K562 (cell line): ENCODE measurements around the gene TMEM214. TPM values are rescaled to one million over a fixed set of nuclear protein-coding genes. Genes with fewer than 3 reads are reported as not detected.

Experiments
- ATAC-seq: fragments of 200-7000 bp; cut with Tn5 transposase; 3 replicates; pipeline ENCODE4 v1.9.1; 2020; ENCODE audit warnings: moderate library complexity
- BruUV-seq: library from RNA; stranded (reverse); fragments of 400-500 nt; replicated peaks from 2 replicates; lab custom pipeline; 2021; lab: Mats Ljungman, UMichigan
- CTCF ChIA-PET: fragments of 300-600 bp; formaldehyde crosslinking; extraction: SDS; loops from one replicate; lab custom pipeline; 2021; ENCODE audit warnings: low intra/inter-chr PET ratio; lab: Yijun Ruan, JAX
- POLR2A ChIA-PET: fragments of 300-600, 350-650 bp; sonication (Branson Sonifier 250); formaldehyde crosslinking; extraction: SDS; loops from one replicate; lab custom pipeline; 2021; ENCODE audit warnings: antibody characterized with exemption, inconsistent platforms; lab: Yijun Ruan, JAX
- DNase-seq, 4 experiments: peaks; one replicate each; pipeline versions ENCODE4 v3.0.0 to v3.0.0-alpha.2; 2011 to 2018; ENCODE audit warnings: low spot score in 3 of 4, mixed read lengths in 3 of 4; ENCODE audit errors: extremely low read depth in 1 of 4
- FAIRE-seq: peaks from 2 replicates; lab custom pipeline; 2011; peaks lifted over from hg19 to GRCh38; lab: Jason Lieb, UNC
- H2AFZ ChIP-seq: 2 replicates; pipeline ENCODE4 v1.6.0; 2011; ENCODE audit warnings: low read depth, low read length, control low read depth, inconsistent platforms
- H3K27ac ChIP-seq: fragments of 200-600 bp; 3 replicates; pipeline ENCODE4 v1.8.0; 2011; ENCODE audit warnings: low read depth, mild to moderate bottlenecking, control low read depth, inconsistent platforms, low read length, moderate library complexity, mixed read lengths; ENCODE audit errors: extremely low read depth
- H3K27me3 ChIP-seq, 2 experiments: fragments of 300-600 bp in 1 of 2; 2 replicates in 1 of 2; 3 replicates in 1 of 2; pipeline versions ENCODE4 v1.6.0 to v1.8.0; 2011; ENCODE audit warnings: inconsistent platforms in 2 of 2, low read length in 2 of 2, mild to moderate bottlenecking in 1 of 2, mixed read lengths in 1 of 2, moderate library complexity in 1 of 2; ENCODE audit not compliant: control insufficient read depth in 2 of 2, insufficient read depth in 2 of 2
- H3K36me3 ChIP-seq: fragments of 300-600 bp; 3 replicates; pipeline ENCODE4 v1.8.0; 2011; ENCODE audit warnings: mild to moderate bottlenecking, low read length, inconsistent platforms; ENCODE audit not compliant: control insufficient read depth, insufficient read depth
- H3K4me1 ChIP-seq, 2 experiments: fragments of 200-600 bp in 1 of 2; replicated peaks in 1 of 2; 2 replicates in 1 of 2; 3 replicates in 1 of 2; pipeline versions ENCODE4 v1.5.1 to v1.8.0; 2011; ENCODE audit warnings: inconsistent platforms in 2 of 2, low read length in 2 of 2, mild to moderate bottlenecking in 1 of 2, mixed read lengths in 1 of 2, moderate library complexity in 1 of 2; ENCODE audit not compliant: control insufficient read depth in 2 of 2, insufficient read depth in 2 of 2
- H3K4me2 ChIP-seq: 2 replicates; pipeline ENCODE4 v1.6.1; 2011; ENCODE audit warnings: low read length, control low read depth, inconsistent platforms, mixed read lengths; ENCODE audit not compliant: insufficient read depth
- H3K4me3 ChIP-seq: fragments of 200-600 bp; sonication (generic), shearing (Covaris generic); 2 replicates; pipeline ENCODE4 v1.5.1; 2016; ENCODE audit warnings: control low read depth, inconsistent platforms
- H3K79me2 ChIP-seq: fragments of 200-600 bp; 3 replicates; pipeline ENCODE4 v1.8.0; 2011; ENCODE audit warnings: low read length, inconsistent platforms; ENCODE audit not compliant: control insufficient read depth, insufficient read depth
- H3K9ac ChIP-seq, 2 experiments: 2 replicates each; pipeline versions ENCODE4 v1.6.0 to v1.6.1; 2011; ENCODE audit warnings: low read depth in 2 of 2, low read length in 2 of 2, control low read depth in 1 of 2, inconsistent platforms in 1 of 2, mild to moderate bottlenecking in 1 of 2, mixed read lengths in 1 of 2; ENCODE audit not compliant: insufficient read depth in 1 of 2
- H3K9me1 ChIP-seq: one replicate; pipeline ENCODE4 v1.6.0; 2011; ENCODE audit warnings: inconsistent platforms, mild to moderate bottlenecking, low read length, moderate library complexity; ENCODE audit not compliant: control insufficient read depth, insufficient read depth
- H3K9me3 ChIP-seq: replicated peaks from 2 replicates; pipeline ENCODE4 v1.5.1; 2011; ENCODE audit warnings: low read depth, low read length, inconsistent platforms; ENCODE audit not compliant: control insufficient read depth, insufficient read depth
- H4K20me1 ChIP-seq: replicated peaks from 2 replicates; pipeline ENCODE4 v1.6.1; 2011; ENCODE audit warnings: low read length, inconsistent platforms, mixed read lengths; ENCODE audit not compliant: control insufficient read depth, insufficient read depth
- ARID2 ChIP-seq: fragments of 450-650 bp; IDR thresholded peaks from 2 replicates; pipeline ENCODE4 v1.6.1; 2017; ENCODE audit warnings: antibody characterized with exemption, mild to moderate bottlenecking
- ARNT ChIP-seq, 2 experiments: fragments of 450-650 bp; IDR thresholded peaks; 2 replicates each; pipeline ENCODE4 v1.6.1; 2016; ENCODE audit warnings: mild to moderate bottlenecking in 1 of 2
- BHLHE40 ChIP-seq: IDR thresholded peaks from 2 replicates; pipeline ENCODE4 v1.6.1; 2011; ENCODE audit warnings: low read length, improper control_type of control experiment
- DACH1 ChIP-seq: fragments of 450-650 bp; IDR thresholded peaks from 2 replicates; pipeline ENCODE4 v1.6.1; 2018; ENCODE audit not compliant: partially characterized antibody
- ESRRA ChIP-seq: fragments of 450-650 bp; IDR thresholded peaks from 2 replicates; pipeline ENCODE4 v1.6.1; 2014; ENCODE audit warnings: low read depth, mild to moderate bottlenecking, moderate library complexity, borderline replicate concordance
- GTF2E2 ChIP-seq: fragments of 200-800 bp; sonication (Bioruptor generic); IDR thresholded peaks from 2 replicates; pipeline ENCODE4 v1.6.1; 2016; ENCODE audit warnings: missing genetic modification characterization, missing compliant biosample characterization
- HES1 ChIP-seq: fragments of 450-650 bp; IDR thresholded peaks from 2 replicates; pipeline ENCODE4 v1.6.1; 2016; ENCODE audit warnings: low read depth, mild to moderate bottlenecking, moderate library complexity
- JUND ChIP-seq, 2 experiments: IDR thresholded peaks; 2 replicates in 1 of 2; 3 replicates in 1 of 2; pipeline ENCODE4 v1.6.1; 2011; ENCODE audit warnings: borderline replicate concordance in 2 of 2, low read depth in 2 of 2, low read length in 2 of 2, improper control_type of control experiment in 1 of 2, missing biosample characterization in 1 of 2, missing genetic modification characterization in 1 of 2, missing genetic modification reagents in 1 of 2
- KLF10 ChIP-seq: fragments of 250-450 bp; sonication (Bioruptor Pico); IDR thresholded peaks from 2 replicates; pipeline ENCODE4 v1.6.1; 2021; ENCODE audit warnings: matching md5 sums
- MTA2 ChIP-seq: fragments of 450-650 bp; IDR thresholded peaks from 2 replicates; pipeline ENCODE4 v1.6.1; 2016; ENCODE audit warnings: low read depth
- MYNN ChIP-seq, 2 experiments: sonication (generic); formaldehyde crosslinking in 1 of 2; IDR thresholded peaks; 2 replicates each; pipeline versions ENCODE4 v1.5.0 to v1.6.1; 2016 to 2020; ENCODE audit warnings: antibody characterized with exemption in 1 of 2, missing genetic modification reagents in 1 of 2
- NFIC ChIP-seq: fragments of 450-650 bp; IDR thresholded peaks from 2 replicates; pipeline ENCODE4 v1.6.1; 2017; ENCODE audit warnings: mild to moderate bottlenecking, inconsistent platforms
- PHTF2 ChIP-seq: fragments of 250-450 bp; sonication (Bioruptor Pico); IDR thresholded peaks from 2 replicates; pipeline ENCODE4 v1.5.0; 2021; ENCODE audit warnings: mild to moderate bottlenecking
- RNF2 ChIP-seq: sonication (generic); IDR thresholded peaks from 2 replicates; pipeline ENCODE4 v1.6.1; 2016
- SMAD3 ChIP-seq: fragments of 450-650 bp; formaldehyde crosslinking; conservative IDR thresholded peaks from 2 replicates; pipeline ENCODE4 v1.4.0; 2020; ENCODE audit warnings: mild to moderate bottlenecking
- SMARCA4 ChIP-seq: fragments of 450-650 bp; IDR thresholded peaks from 2 replicates; pipeline ENCODE4 v1.6.1; 2016
- TRIM28 ChIP-seq: fragments of 450-650 bp; IDR thresholded peaks from 2 replicates; pipeline ENCODE4 v1.6.1; 2017
- VEZF1 ChIP-seq: fragments of 200-800 bp; sonication (Bioruptor generic); IDR thresholded peaks from 2 replicates; pipeline ENCODE4 v1.6.1; 2017; ENCODE audit warnings: missing genetic modification characterization, missing compliant biosample characterization
- ZKSCAN3 ChIP-seq: fragments of 250-450 bp; sonication (Bioruptor Pico); IDR thresholded peaks from 2 replicates; pipeline ENCODE4 v1.4.0; 2020
- ZNF140 ChIP-seq: fragments of 250-450 bp; sonication (Bioruptor Pico); IDR thresholded peaks from 2 replicates; pipeline ENCODE4 v1.8.0; 2021; ENCODE audit warnings: moderate library complexity, mild to moderate bottlenecking, inconsistent platforms
- WGBS: fragments of 100-300 bp; shearing (Covaris generic); methylation state at CpG from one replicate; pipeline ENCODE4 v1.1.6; 2016; ENCODE audit warnings: low coverage, mixed read lengths; ENCODE audit not compliant: insufficient coverage; ENCODE audit errors: missing lambda C conversion rate; 5-methylcytosine and 5-hydroxymethylcytosine counted together
- in situ Hi-C: fragments of 300-500 bp; cut with MboI; formaldehyde crosslinking; loops from 4 replicates; pipeline ENCODE4 v1.15.0; 2018; ENCODE audit warnings: inconsistent platforms, mixed read lengths
- intact Hi-C: fragments of 100-400 bp; cut with micrococcal nuclease; formaldehyde crosslinking; loops from 2 replicates; pipeline ENCODE4 v1.14.2; 2022
- polyA plus RNA-seq, 8 experiments: library from polyadenylated mRNA; depleted of rRNA in 4 of 8; stranded (reverse) in 5 of 8; unstranded in 3 of 8; fragments of >200 nt; fragmentation: Nextera tagmentation in 2 of 8; fragmentation: Illumina TruSeq in 1 of 8; extraction: Ambion mirVana in 2 of 8; extraction: Trizol in 1 of 8; gene quantifications; 2 replicates each; pipeline versions ENCODE4 v1.2.1 to v1.2.3, GENCODE V29; 2011 to 2014; ENCODE audit warnings: inconsistent platforms in 1 of 8, missing spikeins in 1 of 8
- total RNA-seq, 7 experiments: library from RNA; depleted of rRNA in 6 of 7; stranded (reverse); fragments of >200 nt in 6 of 7; fragmentation: Illumina TruSeq in 2 of 7; extraction: Trizol in 2 of 7; gene quantifications; 2 replicates each; pipeline versions ENCODE4 v1.2.1 to v1.2.3, GENCODE V29; 2011 to 2021; ENCODE audit warnings: low replicate concordance in 1 of 7

Gene TMEM214
- total and polyA plus RNA-seq, 9 of the 15 experiments (the other 6 are each of a cell fraction or from before 2014, with no cell fraction given), result 11.4 to 81.4 (median 44.1) TPM

- TF ChIP-seq ESRRA (no peak), ZNF140 (CRISPR knock-in tag) (no peak), MTA2 (no peak), ZKSCAN3 (CRISPR knock-in tag) (no peak), SMAD3 (CRISPR knock-in tag) (no peak)
Observed at GRCh38 chr2:27019459-27019858, 13.3 kb upstream of the TMEM214 start (continued).

GRCh38 chr2:27019931-27020855 is 12.6 kb upstream of the TMEM214 start:
- Histone ChIP-seq H3K4me3 (no peak overlapping the region), H3K79me2 (peaks cover 39% of the 10 kb centered on the region), H3K9me1 (no peaks in the 10 kb centered on the region), H3K27ac (peak overlapping the region; percentile 64), H3K9ac (peak overlapping the region; percentile 22 to 33; a peak in 3 of 4 replicates), H3K27me3 (no peaks in the 10 kb centered on the region), H2AFZ (no peak overlapping the region), H3K4me2 (peak overlapping the region; percentile 70), H3K4me1 (peaks cover 53 to 59% of the 10 kb centered on the region in 2 experiments), H3K36me3 (peaks cover 39% of the 10 kb centered on the region), H3K9me3 (no peaks in the 10 kb centered on the region), H4K20me1 (0 out of 2 replicates have a peak, but pooled peaks cover 7% of the 10 kb centered on the region)
- BruUV-seq, result no TSS peak
- DNase-seq (peak; percentile 80 to 96 (median 84)), FAIRE-seq (peak; percentile 97), ATAC-seq (peak; percentile 75)
- intact Hi-C loops, result loop anchor here (1.0 to 10.0 kb wide), 6 partner anchors 12 to 255 kb away; partner anchors contain the start of genes KHK, SLC35F6 and TMEM214
- WGBS, result 2% methylated on average over 9 of the region's 9 CpGs
- ChIA-PET POLR2A (interaction anchor here (0.5 to 3.1 kb wide), 9 partner anchors 9 to 299 kb away, joined by 3 to 18 read pairs (median 4); partner anchors contain the start of gene TMEM214), CTCF (interaction anchor here (6.8 kb wide), 1 partner anchor 58 kb away, joined by 65 read pairs; no protein-coding TSS in a partner anchor)
- in situ Hi-C loops, result loop anchor here (5.0 kb wide), 1 partner anchor 178 kb away; no protein-coding TSS in a partner anchor
- TF ChIP-seq JUND (IDR thresholded peaks at IDR 0.05; ENCODE audit: borderline replicate concordance, low read depth, low read length), result peak; percentile 72
- TF ChIP-seq JUND (tag; IDR thresholded peaks at IDR 0.05; ENCODE audit: borderline replicate concordance, low read depth, low read length), result no peak; the same call in 2 of the 3 replicates
- peak; percentile 20 to 72; a peak in 1 of 4 replicates for TF ChIP-seq ARNT (IDR thresholded peaks at IDR 0.05)
- peak; percentile 93 for TF ChIP-seq RNF2
- peak; percentile 99 for TF ChIP-seq NFIC
- peak; percentile 86 for TF ChIP-seq SMARCA4
- peak; percentile 90 for TF ChIP-seq HES1
- 0 out of 2 replicates have a peak, but pooled peaks have one; percentile 17 for TF ChIP-seq GTF2E2
- TF ChIP-seq MYNN (IDR thresholded peaks at IDR 0.05), result peak; percentile 67
- no peak for TF ChIP-seq MYNN (CRISPR knock-in tag; IDR thresholded peaks at IDR 0.05)
- no peak for TF ChIP-seq ARID2
- peak; percentile 39 for TF ChIP-seq VEZF1 (CRISPR knock-in tag)
- TF ChIP-seq PHTF2, result 0 out of 2 replicates have a peak, but pooled peaks have one; percentile 23
- peak; percentile 49; the same call in 1 of the 2 replicates for TF ChIP-seq TRIM28
- TF ChIP-seq DACH1, result peak; percentile 63
- no peak for TF ChIP-seq KLF10 (CRISPR knock-in tag)
- peak; percentile 32; the same call in 1 of the 2 replicates for TF ChIP-seq BHLHE40
